Left ventricle myocardium inferior (tissue), 1 donor: ENCODE results near the gene CUX1. TPM values are rescaled to one million over a fixed set of nuclear protein-coding genes. Genes with fewer than 3 reads are reported as not detected.

Experiments
- DNase-seq: peaks from one replicate; pipeline ENCODE4 v3.0.0-alpha.2; 2020
- H3K27ac ChIP-seq: fragments of 200-600 bp; replicated peaks from 2 replicates; pipeline ENCODE4 v1.8.0; 2021
- H3K27me3 ChIP-seq: fragments of 200-600 bp; 2 replicates; pipeline ENCODE4 v1.8.0; 2021; ENCODE audit warnings: low read depth
- H3K36me3 ChIP-seq: fragments of 200-600 bp; 2 replicates; pipeline ENCODE4 v1.8.0; 2021
- H3K4me1 ChIP-seq: fragments of 200-600 bp; 2 replicates; pipeline ENCODE4 v1.8.0; 2021
- H3K4me3 ChIP-seq: fragments of 200-600 bp; 2 replicates; pipeline ENCODE4 v1.8.0; 2021; ENCODE audit warnings: mild to moderate bottlenecking, moderate library complexity
- H3K9me3 ChIP-seq: fragments of 200-600 bp; replicated peaks from 2 replicates; pipeline ENCODE4 v1.8.0; 2021
- CTCF ChIP-seq: fragments of 200-600 bp; IDR thresholded peaks from 2 replicates; pipeline ENCODE4 v1.8.0; 2021; ENCODE audit warnings: antibody characterized with exemption, mild to moderate bottlenecking, borderline replicate concordance
- intact Hi-C: fragments of 100-400 bp; cut with micrococcal nuclease; formaldehyde crosslinking; loops from one replicate; pipeline ENCODE4 v1.11.0; 2022
- total RNA-seq: library from RNA; stranded (reverse); fragmentation: NEBNext Ultra II Directional; extraction: Animal tissue kit (Norgen Biotek cat#: 25700); gene quantifications from one replicate; pipeline ENCODE4 v1.2.1, GENCODE V29; 2021
- donor health status: DM: no; HTN: yes; CAD: no; lungs with severe emphysema.

The CUX1 gene
- total RNA-seq, 1 donor from 2014 or later = 125 TPM

GRCh38 chr7:102125127-102125596, 307.7 kb downstream of the CUX1 start:
- DNase-seq = peak; percentile 52
- no peak for TF ChIP-seq CTCF
- H3K27me3 ChIP-seq = no peaks in the 10 kb centered on the region
- no peaks in the 10 kb centered on the region for H3K9me3 ChIP-seq
- intact Hi-C loops = no loop called here
- H3K27ac ChIP-seq = peak overlapping the region; percentile 38
- no peak overlapping the region for H3K4me3 ChIP-seq
- no peaks in the 10 kb centered on the region for H3K36me3 ChIP-seq
- peaks cover 12% of the 10 kb centered on the region for H3K4me1 ChIP-seq

GRCh38 chr7:102128303-102128702, 310.9 kb downstream of the CUX1 start:
- no peak for TF ChIP-seq CTCF
- no peaks in the 10 kb centered on the region for H3K4me1 ChIP-seq
- DNase-seq = no peak
- no peaks in the 10 kb centered on the region for H3K9me3 ChIP-seq
- no peak overlapping the region for H3K4me3 ChIP-seq
- intact Hi-C loops = no loop called here
- H3K36me3 ChIP-seq = no peaks in the 10 kb centered on the region
- H3K27ac ChIP-seq = no peak overlapping the region
- no peaks in the 10 kb centered on the region for H3K27me3 ChIP-seq

GRCh38 chr7:102129636-102130370, 312.4 kb downstream of the CUX1 start:
- intact Hi-C loops = no loop called here
- no peaks in the 10 kb centered on the region for H3K9me3 ChIP-seq

GRCh38 chr7:102132209-102132752, 314.9 kb downstream of the CUX1 start:
- H3K4me3 ChIP-seq = no peak overlapping the region
- no peak for DNase-seq
- no peak overlapping the region for H3K27ac ChIP-seq
- H3K9me3 ChIP-seq = no peaks in the 10 kb centered on the region
- H3K27me3 ChIP-seq = no peaks in the 10 kb centered on the region
- H3K36me3 ChIP-seq = no peaks in the 10 kb centered on the region
- TF ChIP-seq CTCF = no peak
- no peaks in the 10 kb centered on the region for H3K4me1 ChIP-seq
- intact Hi-C loops = no loop called here

More at GRCh38 chr7:102129636-102130370, 312.4 kb downstream of the CUX1 start:
- no peaks in the 10 kb centered on the region for H3K4me1 ChIP-seq
- H3K4me3 ChIP-seq = no peak overlapping the region
- TF ChIP-seq CTCF = no peak
- H3K36me3 ChIP-seq = no peaks in the 10 kb centered on the region
- no peak overlapping the region for H3K27ac ChIP-seq
- H3K27me3 ChIP-seq = no peaks in the 10 kb centered on the region
- no peak for DNase-seq

- Histone ChIP-seq H3K9me3 (no peaks in the 10 kb centered on the region), H3K36me3 (no peaks in the 10 kb centered on the region), H3K27ac (no peak overlapping the region), H3K27me3 (no peaks in the 10 kb centered on the region), H3K4me1 (peaks cover 11% of the 10 kb centered on the region), H3K4me3 (no peak overlapping the region)
- no peak for DNase-seq
- intact Hi-C loops = no loop called here
- no peak for TF ChIP-seq CTCF
Observed at GRCh38 chr7:102138676-102139075, 321.2 kb downstream of the CUX1 start.
